Lower leg skin (tissue), 3 donors: ENCODE measurements around the gene UBXN7.
"Not testable (repeated sequence)": the region's sequence is repeated elsewhere in the genome, so short reads cannot be mapped to it uniquely, and the experiment has no call there.

Experiments
- CTCF ChIP-seq, 3 donors: fragments of 450-650 bp; IDR thresholded peaks; one replicate each; pipeline ENCODE4 v1.5.1; 2016; ENCODE audit warnings: antibody characterized with exemption in 3 of 3, mild to moderate bottlenecking in 3 of 3, moderate library complexity in 2 of 3
- POLR2A ChIP-seq, 2 donors: fragments of 450-650 bp; IDR thresholded peaks; one replicate each; pipeline ENCODE4 v1.6.1; 2016 to 2017; ENCODE audit warnings: antibody characterized with exemption in 2 of 2, mild to moderate bottlenecking in 1 of 2, moderate library complexity in 1 of 2

GRCh38 chr3:196462680-196463477 lies 30.7 kb upstream of the UBXN7 start:
- not testable (repeated sequence) for TF ChIP-seq CTCF, POLR2A (IDR thresholded peaks at IDR 0.05)
